GM19438 (cell line): ENCODE data around the gene PRDX5.

Source experiments
- ATAC-seq: cut with Tn5 transposase; IDR thresholded peaks from one replicate; pipeline ENCODE4 v1.9.1; 2021; ENCODE audit warnings: low read depth; ENCODE audit not compliant: unreplicated experiment

Gene PRDX5

DNA sequence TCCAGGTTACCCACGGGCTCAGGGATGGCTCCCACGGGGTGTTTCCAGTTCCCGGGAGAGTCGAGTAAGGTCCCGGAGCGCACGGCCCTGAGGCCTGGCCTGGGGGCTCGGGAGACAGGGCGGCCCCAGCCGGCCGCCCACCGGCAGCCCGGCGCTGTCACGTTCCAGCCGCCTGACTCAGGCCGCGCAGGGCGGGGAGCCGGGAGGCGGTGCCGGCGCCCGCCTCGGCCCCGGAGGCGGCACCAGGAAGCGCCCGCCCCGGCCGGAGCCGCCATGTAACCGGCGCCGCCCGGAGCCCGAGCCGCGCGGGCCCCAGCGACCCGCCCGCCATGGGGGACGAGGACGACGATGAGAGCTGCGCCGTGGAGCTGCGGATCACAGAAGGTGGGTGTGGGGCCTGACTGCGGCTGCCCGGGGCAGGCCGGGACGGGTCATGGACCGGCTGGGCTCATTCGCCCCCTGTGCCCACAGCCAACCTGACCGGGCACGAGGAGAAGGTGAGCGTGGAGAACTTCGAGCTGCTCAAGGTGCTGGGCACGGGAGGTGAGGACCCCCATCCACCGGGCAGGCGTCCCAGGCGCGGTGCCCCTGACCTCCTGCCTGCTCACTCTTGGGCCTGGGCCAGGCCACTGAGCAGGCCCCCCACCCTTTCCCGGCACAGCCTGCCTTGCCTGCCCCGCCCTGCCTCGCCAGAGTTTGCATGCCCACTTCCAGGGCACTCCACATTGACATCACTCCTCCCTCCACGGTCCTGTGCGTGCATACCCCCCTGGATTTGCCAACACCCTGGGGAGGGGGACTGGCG, 41.2 kb downstream of the PRDX5 start, which contains the start of gene RPS6KA4:
RPS6KA4 (plus strand) TSS at position 256 of the 805 bp plus-strand sequence; CDS start at position 330, 74 bp downstream.
- peak; percentile 47 for ATAC-seq

DNA sequence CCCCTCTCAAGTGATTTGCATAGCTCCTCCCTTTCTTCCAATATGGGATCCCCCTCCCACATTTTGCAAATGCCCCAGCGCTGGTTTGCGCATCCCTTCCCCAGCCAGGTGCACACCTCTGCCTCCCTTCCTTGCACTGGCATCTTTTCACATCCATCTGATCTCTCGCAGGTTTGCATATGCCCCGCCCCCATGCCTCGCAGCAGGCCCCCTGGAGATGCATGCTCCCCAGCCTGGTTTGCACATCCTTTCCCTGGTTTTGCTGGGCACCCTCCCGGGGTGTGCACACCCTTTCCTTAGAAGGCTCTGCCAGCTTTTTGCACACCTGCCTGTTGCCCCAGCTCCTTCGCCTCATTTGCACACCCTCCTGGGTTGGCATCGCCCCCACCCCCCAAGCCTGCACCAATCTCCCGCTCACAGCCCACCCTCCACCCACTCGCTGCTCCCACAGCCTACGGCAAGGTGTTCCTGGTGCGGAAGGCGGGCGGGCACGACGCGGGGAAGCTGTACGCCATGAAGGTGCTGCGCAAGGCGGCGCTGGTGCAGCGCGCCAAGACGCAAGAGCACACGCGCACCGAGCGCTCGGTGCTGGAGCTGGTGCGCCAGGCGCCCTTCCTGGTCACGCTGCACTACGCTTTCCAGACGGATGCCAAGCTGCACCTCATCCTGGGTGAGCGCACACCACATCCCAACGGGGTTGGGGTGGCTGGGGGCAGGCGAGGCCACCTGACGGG, 42.0 kb downstream of the PRDX5 start:
- no peak for ATAC-seq

DNA sequence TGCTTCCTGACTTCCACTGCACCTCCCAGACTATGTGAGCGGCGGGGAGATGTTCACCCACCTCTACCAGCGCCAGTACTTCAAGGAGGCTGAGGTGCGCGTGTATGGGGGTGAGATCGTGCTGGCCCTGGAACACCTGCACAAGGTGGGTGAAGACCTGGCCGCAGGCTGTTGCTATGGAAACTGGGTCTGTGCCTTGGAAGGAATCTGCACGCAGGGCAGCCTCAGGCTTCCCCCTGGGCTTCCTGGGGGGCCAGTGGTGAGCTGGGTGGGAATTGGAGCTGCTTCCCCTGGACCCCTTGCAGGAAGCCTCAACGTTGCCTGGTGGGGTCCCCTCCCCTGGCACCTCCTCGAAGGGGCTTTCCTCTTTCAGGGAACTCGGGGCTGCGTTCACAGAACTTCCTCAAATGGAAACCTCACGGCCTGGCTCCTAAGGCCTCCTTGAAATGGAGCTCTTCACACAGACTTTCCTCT, 42.6 kb downstream of the PRDX5 start:
- ATAC-seq: no peak

DNA sequence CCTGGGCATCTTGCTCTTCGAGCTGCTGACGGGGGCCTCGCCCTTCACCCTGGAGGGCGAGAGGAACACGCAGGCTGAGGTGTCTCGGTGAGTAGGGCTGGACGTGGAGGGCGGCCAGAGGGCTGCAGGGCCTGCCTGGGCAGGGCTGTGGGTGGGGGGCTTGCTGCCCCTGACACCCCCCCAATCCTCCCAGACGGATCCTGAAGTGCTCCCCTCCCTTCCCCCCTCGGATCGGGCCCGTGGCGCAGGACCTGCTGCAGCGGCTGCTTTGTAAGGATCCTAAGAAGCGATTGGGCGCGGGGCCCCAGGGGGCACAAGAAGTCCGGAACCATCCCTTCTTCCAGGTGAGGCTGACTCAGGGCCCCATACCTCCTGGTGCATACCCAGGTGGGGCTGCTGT, 43.7 kb downstream of the PRDX5 start:
- no peak for ATAC-seq

DNA sequence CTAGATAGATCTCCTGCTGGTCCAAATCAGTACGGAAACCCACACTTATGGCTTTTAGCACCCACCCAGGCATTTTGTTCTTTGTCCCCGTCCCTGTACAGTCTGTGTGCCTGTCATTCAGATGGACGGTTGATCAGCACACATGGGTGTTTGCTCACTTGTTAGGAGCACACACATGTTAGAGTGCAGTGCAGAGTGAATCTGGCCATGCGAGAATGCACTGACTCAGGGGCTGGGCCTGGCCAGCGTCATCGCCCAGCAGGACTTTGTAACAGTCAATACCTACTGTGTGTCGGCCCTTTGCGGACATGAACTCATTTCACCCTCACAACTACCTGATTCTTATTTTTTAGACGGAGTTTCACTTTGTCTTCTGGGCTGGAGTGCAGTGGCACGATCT, 44.4 kb downstream of the PRDX5 start:
- ATAC-seq: no peak

DNA sequence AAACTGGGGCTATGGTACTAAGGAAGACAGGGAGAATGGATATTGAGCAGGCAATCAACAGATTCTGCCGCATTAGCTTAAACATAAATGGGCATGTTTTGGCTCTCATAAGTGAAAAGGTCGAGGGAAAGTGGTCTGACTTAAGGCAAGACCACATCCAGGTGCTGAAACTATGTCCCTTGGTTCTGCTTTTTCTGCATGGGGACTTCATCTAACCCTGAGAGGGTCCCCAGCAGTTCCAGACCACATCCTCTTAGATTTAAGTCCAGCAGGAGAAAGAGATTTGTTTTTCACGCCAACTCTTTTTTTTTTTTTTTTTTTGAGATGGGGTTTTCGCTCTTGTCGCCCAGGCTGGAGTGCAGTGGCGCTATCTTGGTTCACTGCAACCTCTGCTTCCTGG, 46.5 kb downstream of the PRDX5 start:
- no peak for ATAC-seq

DNA sequence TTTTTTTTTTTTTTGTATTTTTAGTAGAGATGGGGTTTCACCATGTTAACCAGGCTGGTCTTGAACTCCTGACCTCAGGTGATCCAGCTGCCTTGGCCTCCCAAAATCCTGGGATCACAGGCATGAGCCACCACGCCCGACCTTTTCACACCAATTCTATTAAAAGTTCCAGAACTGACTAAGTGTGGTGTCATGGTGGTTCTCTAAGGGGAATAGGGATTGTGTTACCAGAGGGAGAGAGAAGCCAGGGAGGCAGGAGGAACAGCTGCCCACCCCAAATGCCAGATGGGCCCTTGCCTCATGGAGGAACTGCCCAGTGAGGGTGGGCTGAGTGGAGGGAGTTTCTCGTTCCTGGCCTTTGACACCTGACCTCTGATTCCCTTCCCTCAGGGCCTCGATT, 47.0 kb downstream of the PRDX5 start:
- no peak for ATAC-seq

DNA sequence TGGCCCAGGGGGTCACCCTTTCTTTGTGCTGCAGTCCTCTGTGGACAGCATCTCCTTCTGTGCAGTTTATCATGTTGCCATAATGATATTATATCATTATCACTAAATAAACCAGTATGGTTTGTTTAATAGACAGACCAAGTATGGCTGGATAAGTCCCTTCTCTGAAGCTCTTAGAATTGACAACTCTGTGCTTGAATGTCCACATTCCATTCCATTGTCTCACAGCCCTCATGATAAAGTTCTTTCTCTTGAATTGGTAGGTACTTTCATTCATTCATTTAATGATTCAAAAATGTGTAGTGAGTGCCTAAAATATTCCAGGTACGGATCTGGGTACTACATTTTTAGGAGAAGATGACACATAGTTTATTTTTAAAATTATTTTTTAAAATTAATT, 48.8 kb downstream of the PRDX5 start:
- no peak for ATAC-seq

DNA sequence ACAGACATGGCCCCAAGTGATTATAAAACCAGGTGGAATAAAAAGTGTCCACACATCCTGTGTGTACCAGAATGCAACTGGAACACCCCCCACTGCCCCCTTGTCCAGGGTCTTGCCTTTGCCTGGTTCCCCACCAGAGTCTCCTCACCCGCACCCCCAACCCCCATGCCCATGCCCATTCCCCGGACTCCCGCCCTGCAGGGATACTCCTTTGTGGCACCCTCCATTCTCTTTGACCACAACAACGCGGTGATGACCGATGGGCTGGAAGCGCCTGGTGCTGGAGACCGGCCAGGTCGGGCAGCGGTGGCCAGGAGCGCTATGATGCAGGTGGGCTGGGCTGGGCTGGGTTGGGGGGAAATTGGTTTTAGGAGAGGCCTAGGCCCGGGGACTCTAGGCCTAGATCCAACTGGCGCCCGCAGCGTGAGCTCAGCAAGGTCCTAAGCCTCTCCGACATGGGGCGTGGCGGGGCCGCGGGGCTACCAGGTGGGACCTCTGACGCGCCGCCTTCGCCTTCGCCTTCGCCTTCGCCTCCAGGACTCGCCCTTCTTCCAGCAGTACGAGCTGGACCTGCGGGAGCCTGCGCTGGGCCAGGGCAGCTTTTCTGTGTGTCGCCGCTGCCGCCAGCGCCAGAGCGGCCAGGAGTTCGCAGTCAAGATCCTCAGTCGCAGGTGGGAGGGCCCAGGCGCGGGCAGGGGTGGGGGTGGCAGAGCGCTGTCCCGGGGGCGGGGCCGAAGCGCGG, 50.2 kb downstream of the PRDX5 start:
- no peak for ATAC-seq

DNA sequence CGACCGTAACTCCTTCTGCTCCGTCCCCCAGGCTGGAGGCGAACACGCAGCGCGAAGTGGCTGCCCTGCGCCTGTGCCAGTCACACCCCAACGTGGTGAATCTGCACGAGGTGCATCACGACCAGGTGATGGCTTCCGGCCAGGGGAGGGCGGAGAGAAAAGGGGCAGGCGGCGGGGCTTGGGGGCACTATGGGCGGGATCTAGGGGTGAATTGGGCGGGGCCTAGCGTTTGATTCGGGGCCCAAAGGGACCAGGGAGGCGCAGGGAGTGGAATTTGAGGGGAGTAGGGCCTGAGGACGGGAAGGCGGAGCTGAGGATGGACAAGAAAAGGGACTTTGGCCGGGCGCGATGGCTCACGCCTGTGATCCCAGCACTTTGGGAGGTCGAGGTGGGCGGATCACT, 50.8 kb downstream of the PRDX5 start:
- no peak for ATAC-seq

DNA sequence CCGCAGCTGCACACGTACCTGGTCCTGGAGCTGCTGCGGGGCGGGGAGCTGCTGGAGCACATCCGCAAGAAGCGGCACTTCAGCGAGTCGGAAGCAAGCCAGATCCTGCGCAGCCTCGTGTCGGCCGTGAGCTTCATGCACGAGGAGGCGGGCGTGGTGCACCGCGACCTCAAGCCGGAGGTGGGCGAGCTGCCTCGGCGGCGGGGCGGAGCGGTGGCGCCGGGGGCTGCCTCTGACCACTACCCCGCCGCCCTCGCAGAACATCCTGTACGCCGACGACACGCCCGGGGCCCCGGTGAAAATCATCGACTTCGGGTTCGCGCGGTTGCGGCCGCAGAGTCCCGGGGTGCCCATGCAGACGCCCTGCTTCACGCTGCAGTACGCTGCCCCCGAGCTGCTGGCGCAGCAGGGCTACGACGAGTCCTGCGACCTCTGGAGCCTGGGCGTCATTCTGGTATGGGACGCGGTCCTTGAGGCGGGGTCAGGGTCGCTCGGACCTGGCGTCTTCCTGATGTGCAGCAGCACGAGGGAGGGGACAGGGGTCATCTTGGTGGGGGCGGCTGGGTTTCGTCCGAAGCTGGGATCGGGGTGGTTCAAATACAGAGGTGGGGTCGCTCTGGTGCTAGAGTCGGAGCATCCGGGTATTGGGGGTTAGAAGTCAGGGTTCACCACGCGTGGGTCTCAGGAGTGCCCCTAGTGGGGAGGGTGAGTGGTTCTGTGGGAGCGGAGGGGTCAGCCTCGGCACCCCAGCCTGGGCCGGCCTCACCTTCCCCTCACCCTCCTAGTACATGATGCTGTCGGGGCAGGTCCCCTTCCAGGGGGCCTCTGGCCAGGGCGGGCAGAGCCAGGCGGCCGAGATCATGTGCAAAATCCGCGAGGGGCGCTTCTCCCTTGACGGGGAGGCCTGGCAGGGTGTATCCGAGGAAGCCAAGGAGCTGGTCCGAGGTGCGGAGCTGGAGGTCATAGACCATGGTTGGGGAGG, 51.8 kb downstream of the PRDX5 start:
- no peak for ATAC-seq

DNA sequence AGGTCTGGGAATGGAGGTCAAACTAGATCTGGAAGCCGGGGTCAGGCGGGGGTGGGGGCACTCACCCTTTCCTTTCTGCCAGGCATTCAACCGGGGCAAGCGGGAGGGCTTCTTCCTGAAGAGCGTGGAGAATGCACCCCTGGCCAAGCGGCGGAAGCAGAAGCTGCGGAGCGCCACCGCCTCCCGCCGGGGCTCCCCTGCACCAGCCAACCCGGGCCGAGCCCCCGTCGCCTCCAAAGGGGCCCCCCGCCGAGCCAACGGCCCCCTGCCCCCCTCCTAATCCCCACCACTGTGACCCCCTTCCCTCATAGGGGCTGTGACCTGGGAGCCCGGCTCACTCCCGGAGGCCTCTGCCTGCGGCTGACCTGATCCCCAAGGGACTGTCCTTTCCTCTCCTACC, 53.3 kb downstream of the PRDX5 start:
- no peak for ATAC-seq
